ENCODE measurements around the gene SSC5D. TPM values are rescaled to one million over a fixed set of nuclear protein-coding genes. Genes with fewer than 3 reads are reported as not detected.

The SSC5D gene
- total and polyA plus RNA-seq, 9 of the 15 experiments (the other 6 are each of a cell fraction or from before 2014, with no cell fraction given): 0.04 to 0.71 (median 0.14) TPM; not detected in 2

GRCh38 chr19:55527197-55528029 is 39.2 kb downstream of the SSC5D start (continued):
- TF ChIP-seq, protein P1, sequence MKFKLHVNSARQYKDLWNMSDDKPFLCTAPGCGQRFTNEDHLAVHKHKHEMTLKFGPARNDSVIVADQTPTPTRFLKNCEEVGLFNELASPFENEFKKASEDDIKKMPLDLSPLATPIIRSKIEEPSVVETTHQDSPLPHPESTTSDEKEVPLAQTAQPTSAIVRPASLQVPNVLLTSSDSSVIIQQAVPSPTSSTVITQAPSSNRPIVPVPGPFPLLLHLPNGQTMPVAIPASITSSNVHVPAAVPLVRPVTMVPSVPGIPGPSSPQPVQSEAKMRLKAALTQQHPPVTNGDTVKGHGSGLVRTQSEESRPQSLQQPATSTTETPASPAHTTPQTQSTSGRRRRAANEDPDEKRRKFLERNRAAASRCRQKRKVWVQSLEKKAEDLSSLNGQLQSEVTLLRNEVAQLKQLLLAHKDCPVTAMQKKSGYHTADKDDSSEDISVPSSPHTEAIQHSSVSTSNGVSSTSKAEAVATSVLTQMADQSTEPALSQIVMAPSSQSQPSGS (CRISPR knock-in tag; IDR thresholded peaks at IDR 0.05): peak; percentile 28; the same call in 1 of the 2 replicates
- TF ChIP-seq TGIF2 (CRISPR knock-in tag; IDR thresholded peaks at IDR 0.05): no peak
- TF ChIP-seq, protein P2, sequence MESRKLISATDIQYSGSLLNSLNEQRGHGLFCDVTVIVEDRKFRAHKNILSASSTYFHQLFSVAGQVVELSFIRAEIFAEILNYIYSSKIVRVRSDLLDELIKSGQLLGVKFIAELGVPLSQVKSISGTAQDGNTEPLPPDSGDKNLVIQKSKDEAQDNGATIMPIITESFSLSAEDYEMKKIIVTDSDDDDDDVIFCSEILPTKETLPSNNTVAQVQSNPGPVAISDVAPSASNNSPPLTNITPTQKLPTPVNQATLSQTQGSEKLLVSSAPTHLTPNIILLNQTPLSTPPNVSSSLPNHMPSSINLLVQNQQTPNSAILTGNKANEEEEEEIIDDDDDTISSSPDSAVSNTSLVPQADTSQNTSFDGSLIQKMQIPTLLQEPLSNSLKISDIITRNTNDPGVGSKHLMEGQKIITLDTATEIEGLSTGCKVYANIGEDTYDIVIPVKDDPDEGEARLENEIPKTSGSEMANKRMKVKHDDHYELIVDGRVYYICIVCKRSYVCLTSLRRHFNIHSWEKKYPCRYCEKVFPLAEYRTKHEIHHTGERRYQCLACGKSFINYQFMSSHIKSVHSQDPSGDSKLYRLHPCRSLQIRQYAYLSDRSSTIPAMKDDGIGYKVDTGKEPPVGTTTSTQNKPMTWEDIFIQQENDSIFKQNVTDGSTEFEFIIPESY (CRISPR knock-in tag; IDR thresholded peaks at IDR 0.05): peak; percentile 14; the same call in 1 of the 2 replicates
- no peak for TF ChIP-seq ZNF584 (CRISPR knock-in tag; IDR thresholded peaks at IDR 0.05; ENCODE audit: low read depth)
- TF ChIP-seq ZNF717 (CRISPR knock-in tag; IDR thresholded peaks at IDR 0.05): no peak
